GM12878 (cell line): Measurements from ENCODE around the gene C19orf44. TPM values are rescaled to one million over a fixed set of nuclear protein-coding genes. Genes with fewer than 3 reads are reported as not detected.

ENCODE experiments used
- ASH2L ChIP-seq: fragments of 300-600, 200-600 bp; sonication (generic); IDR thresholded peaks from 2 replicates; pipeline ENCODE4 v1.6.1; 2017; ENCODE audit warnings: low read depth, mild to moderate bottlenecking, borderline replicate concordance
- BACH1 ChIP-seq: fragments of 450-650 bp; IDR thresholded peaks from 2 replicates; pipeline ENCODE4 v1.6.1; 2017; ENCODE audit warnings: mild to moderate bottlenecking, borderline replicate concordance
- BCL3 ChIP-seq: IDR thresholded peaks from 2 replicates; pipeline ENCODE4 v1.6.1; 2011; ENCODE audit warnings: borderline replicate concordance, low read depth, mild to moderate bottlenecking, moderate library complexity, low read length; ENCODE audit not compliant: insufficient read depth, poor library complexity, severe bottlenecking
- BMI1 ChIP-seq: fragments of 450-650 bp; IDR thresholded peaks from 2 replicates; pipeline ENCODE4 v1.6.1; 2016; ENCODE audit warnings: mild to moderate bottlenecking, moderate library complexity, borderline replicate concordance
- CBFB ChIP-seq: IDR thresholded peaks from 2 replicates; pipeline ENCODE4 v1.6.1; 2016; ENCODE audit warnings: antibody characterized with exemption, low read depth
- CBX3 ChIP-seq: fragments of 200-600 bp; sonication (generic); IDR thresholded peaks from 2 replicates; pipeline ENCODE4 v1.6.1; 2016; ENCODE audit warnings: low read depth, borderline replicate concordance
- CHD1 ChIP-seq: IDR thresholded peaks from 2 replicates; pipeline ENCODE4 v1.6.1; 2012; ENCODE audit warnings: low read depth, low read length, improper control_type of control experiment
- CHD2 ChIP-seq: IDR thresholded peaks from 2 replicates; pipeline ENCODE4 v1.6.1; 2011; ENCODE audit warnings: low read depth, low read length, improper control_type of control experiment, borderline replicate concordance
- CREM ChIP-seq: IDR thresholded peaks from 2 replicates; pipeline ENCODE4 v1.6.1; 2014; ENCODE audit warnings: antibody characterized with exemption, low read depth
- CTCF ChIP-seq, 3 experiments: IDR thresholded peaks in 2 of 3; conservative IDR thresholded peaks in 1 of 3; 2 replicates each; pipeline ENCODE4 v1.5.1; 2011; ENCODE audit warnings: low read depth in 3 of 3, low read length in 3 of 3, mild to moderate bottlenecking in 3 of 3, control low read depth in 2 of 3, moderate library complexity in 2 of 3, inconsistent platforms in 1 of 3, mixed read lengths in 1 of 3; ENCODE audit not compliant: control insufficient read depth in 2 of 3, insufficient read depth in 1 of 3; ENCODE audit errors: extremely low read depth in 1 of 3
- EED ChIP-seq: sonication (generic); IDR thresholded peaks from 2 replicates; pipeline ENCODE4 v1.6.1; 2016; ENCODE audit warnings: antibody characterized with exemption, low read depth
- FOXK2 ChIP-seq: fragments of 450-650 bp; IDR thresholded peaks from 2 replicates; pipeline ENCODE4 v1.6.1; 2017; ENCODE audit warnings: mild to moderate bottlenecking, moderate library complexity
- HDGF ChIP-seq: fragments of 450-650 bp; IDR thresholded peaks from 2 replicates; pipeline ENCODE4 v1.6.1; 2016; ENCODE audit warnings: antibody characterized with exemption
- MEF2B ChIP-seq: fragments of 450-650 bp; IDR thresholded peaks from 2 replicates; pipeline ENCODE4 v1.6.1; 2018; ENCODE audit warnings: mild to moderate bottlenecking, moderate library complexity; ENCODE audit not compliant: partially characterized antibody, poor library complexity, severe bottlenecking
- MTA3 ChIP-seq: IDR thresholded peaks from 2 replicates; pipeline ENCODE4 v1.6.1; 2012; ENCODE audit warnings: low read length, inconsistent platforms, borderline replicate concordance
- MYB ChIP-seq: fragments of 150-350 bp; IDR thresholded peaks from 2 replicates; pipeline ENCODE4 v1.6.1; 2014; ENCODE audit warnings: mild to moderate bottlenecking, low read depth, low read length, borderline replicate concordance
- NR2F1 ChIP-seq: fragments of 450-650 bp; conservative IDR thresholded peaks from 2 replicates; pipeline ENCODE4 v1.6.1; 2017; ENCODE audit warnings: mild to moderate bottlenecking
- POLR2AphosphoS2 ChIP-seq: IDR thresholded peaks from 2 replicates; pipeline ENCODE4 v1.6.1; 2011; ENCODE audit warnings: low read depth, mild to moderate bottlenecking, low read length, improper control_type of control experiment, moderate library complexity
- POLR2AphosphoS5 ChIP-seq: IDR thresholded peaks from 2 replicates; pipeline ENCODE4 v1.6.1; 2011; ENCODE audit warnings: mild to moderate bottlenecking, low read length, inconsistent platforms
- RAD51 ChIP-seq: fragments of 450-650 bp; IDR thresholded peaks from 2 replicates; pipeline ENCODE4 v1.6.1; 2016; ENCODE audit warnings: moderate library complexity, mild to moderate bottlenecking, inconsistent platforms
- SP1 ChIP-seq: IDR thresholded peaks from one replicate; pipeline ENCODE4 v1.6.1; 2011; ENCODE audit warnings: low read depth, low read length
- SREBF1 ChIP-seq: IDR thresholded peaks from 2 replicates; pipeline ENCODE4 v1.6.1; 2012; ENCODE audit warnings: mild to moderate bottlenecking, low read length
- SRF ChIP-seq, 2 experiments: IDR thresholded peaks; 2 replicates each; pipeline ENCODE4 v1.6.1; 2011; ENCODE audit warnings: low read depth in 2 of 2, low read length in 2 of 2, mild to moderate bottlenecking in 1 of 2, moderate library complexity in 1 of 2
- ZBTB33 ChIP-seq: fragments of 450-650 bp; IDR thresholded peaks from 2 replicates; pipeline ENCODE4 v1.6.1; 2017; ENCODE audit warnings: mild to moderate bottlenecking
- ZNF24 ChIP-seq: fragments of 450-650 bp; IDR thresholded peaks from 2 replicates; pipeline ENCODE4 v1.6.1; 2017; ENCODE audit warnings: antibody characterized with exemption, mild to moderate bottlenecking
- ZZZ3 ChIP-seq: IDR thresholded peaks from 2 replicates; pipeline ENCODE4 v1.6.1; 2011; ENCODE audit warnings: low read depth; ENCODE audit not compliant: control insufficient read depth, insufficient read length
- polyA plus RNA-seq, 11 experiments: library from polyadenylated mRNA; depleted of rRNA in 4 of 11; unstranded in 6 of 11; stranded (reverse) in 5 of 11; fragments of >200 nt; fragmentation: Nextera tagmentation in 4 of 11; fragmentation: Illumina TruSeq in 1 of 11; extraction: Ambion mirVana in 4 of 11; extraction: Trizol in 1 of 11; gene quantifications; 1 replicate in 1 of 11; 2 replicates in 10 of 11; pipeline versions ENCODE4 v1.2.1 to v1.2.3, GENCODE V29; 2011 to 2016; ENCODE audit warnings: inconsistent platforms in 2 of 11, missing spikeins in 2 of 11, low read depth in 1 of 11
- total RNA-seq, 4 experiments: library from RNA; depleted of rRNA in 3 of 4; stranded (reverse); fragments of >200 nt in 3 of 4; fragmentation: Illumina TruSeq in 1 of 4; extraction: Trizol in 1 of 4; gene quantifications; 2 replicates each; pipeline versions ENCODE4 v1.2.1 to v1.2.3, GENCODE V29; 2013 to 2021
- TF ChIP-seq, protein P1 (sequence below): fragments of 450-650 bp; IDR thresholded peaks from 2 replicates; pipeline ENCODE4 v1.6.1; 2016; ENCODE audit warnings: mild to moderate bottlenecking

C19orf44 gene
- total and polyA plus RNA-seq, 10 of the 15 experiments (the other 5 are each of a cell fraction or from before 2014, with no cell fraction given), result 0.26 to 5.2 (median 3.6) TPM

DNA sequence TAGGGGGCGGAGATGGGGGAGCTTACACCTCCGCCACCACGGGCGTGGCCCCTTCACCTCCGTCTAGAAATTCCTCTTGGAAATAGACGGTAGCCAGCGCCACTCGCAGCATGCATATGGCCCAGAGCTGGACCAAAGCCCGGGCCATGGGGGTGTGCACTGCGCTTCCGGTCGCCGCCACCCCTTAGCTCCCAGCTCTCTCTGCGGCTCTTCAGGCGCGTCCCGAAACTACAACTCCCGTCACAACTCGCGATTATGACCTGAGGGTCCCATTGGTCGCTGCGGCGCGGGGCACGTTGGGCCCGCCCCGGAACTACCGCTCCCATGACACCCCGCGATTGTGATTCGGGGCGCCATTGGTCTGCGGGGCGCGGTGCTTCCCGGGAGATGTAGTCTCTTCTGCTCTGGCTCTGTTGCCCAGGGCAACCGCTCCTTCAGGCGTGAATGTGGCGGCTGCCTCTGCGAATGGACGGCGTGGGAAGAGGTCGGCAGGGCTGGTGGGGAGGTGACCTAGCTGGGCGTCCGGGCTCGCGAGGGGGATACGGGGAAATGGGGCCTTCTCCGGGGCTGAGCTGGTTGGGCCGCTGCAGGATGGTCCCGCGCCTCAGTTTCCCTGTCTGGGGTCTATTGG lies at the start of gene C19orf44, which contains the start of gene CALR3 (continued):
- TF ChIP-seq, protein P1, sequence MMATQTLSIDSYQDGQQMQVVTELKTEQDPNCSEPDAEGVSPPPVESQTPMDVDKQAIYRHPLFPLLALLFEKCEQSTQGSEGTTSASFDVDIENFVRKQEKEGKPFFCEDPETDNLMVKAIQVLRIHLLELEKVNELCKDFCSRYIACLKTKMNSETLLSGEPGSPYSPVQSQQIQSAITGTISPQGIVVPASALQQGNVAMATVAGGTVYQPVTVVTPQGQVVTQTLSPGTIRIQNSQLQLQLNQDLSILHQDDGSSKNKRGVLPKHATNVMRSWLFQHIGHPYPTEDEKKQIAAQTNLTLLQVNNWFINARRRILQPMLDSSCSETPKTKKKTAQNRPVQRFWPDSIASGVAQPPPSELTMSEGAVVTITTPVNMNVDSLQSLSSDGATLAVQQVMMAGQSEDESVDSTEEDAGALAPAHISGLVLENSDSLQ, result peak; percentile 95
- peak; percentile 98 for TF ChIP-seq CREM
- TF ChIP-seq CHD1, result no peak
- no peak for TF ChIP-seq FOXK2
- TF ChIP-seq MEF2B, result peak; percentile 35
- TF ChIP-seq POLR2AphosphoS2, result no peak
- TF ChIP-seq ZBTB33, result no peak; the same call in 1 of the 2 replicates
- TF ChIP-seq MYB, result no peak
- TF ChIP-seq SP1, result peak; percentile 89
- no peak for TF ChIP-seq HDGF
- peak; percentile 51; the same call in 1 of the 2 replicates for TF ChIP-seq RAD51
- TF ChIP-seq MTA3, result no peak
- TF ChIP-seq CTCF (IDR thresholded peaks at IDR 0.05 in 2 of 3, conservative IDR thresholded peaks at IDR 0.05 in 1 of 3; ENCODE audit: control insufficient read depth in 2 of 3, extremely low read depth in 1 of 3, insufficient read depth in 1 of 3, low read depth in 3 of 3, low read length in 3 of 3), result no peak
- no peak for TF ChIP-seq CBFB
- peak; percentile 42; the same call in 1 of the 2 replicates for TF ChIP-seq NR2F1
- peak; percentile 78 for TF ChIP-seq POLR2AphosphoS5
- TF ChIP-seq ZZZ3, result no peak
- no peak for TF ChIP-seq BCL3
- TF ChIP-seq CBX3, result no peak
- TF ChIP-seq BACH1, result no peak; the same call in 1 of the 2 replicates
- TF ChIP-seq SREBF1, result peak; percentile 77
- no peak for TF ChIP-seq EED
- TF ChIP-seq ASH2L, result no peak
- no peak for TF ChIP-seq ZNF24
- peak; percentile 95 for TF ChIP-seq CHD2
- TF ChIP-seq SRF (IDR thresholded peaks at IDR 0.05; ENCODE audit: low read depth in 2 of 2, low read length in 2 of 2), result no peak; a peak in 1 of 4 replicates
- peak; percentile 99 for TF ChIP-seq BMI1
